Measurements from ENCODE around the gene LTK.

- TF ChIP-seq CTCF (IDR thresholded peaks at IDR 0.05; ENCODE audit: borderline replicate concordance, extremely low read depth, low read length, poor library complexity, severe bottlenecking) (no peak), EZH2 (IDR thresholded peaks at IDR 0.05; ENCODE audit: borderline replicate concordance, low read depth, low read length, severe bottlenecking) (no peak)
Observed at GRCh38 chr15:41491889-41492288, 21.7 kb downstream of the LTK start.
